HG03432 (cell line): ENCODE data around the gene RXRA.

Experiments
- ATAC-seq: cut with Tn5 transposase; IDR thresholded peaks from one replicate; pipeline ENCODE4 v1.9.1; 2021; ENCODE audit warnings: mild to moderate bottlenecking, moderate library complexity; ENCODE audit not compliant: unreplicated experiment

RXRA gene

GRCh38 chr9:134396258-134396742 is 70.0 kb downstream of the RXRA start:
- peak; percentile 30 for ATAC-seq

DNA sequence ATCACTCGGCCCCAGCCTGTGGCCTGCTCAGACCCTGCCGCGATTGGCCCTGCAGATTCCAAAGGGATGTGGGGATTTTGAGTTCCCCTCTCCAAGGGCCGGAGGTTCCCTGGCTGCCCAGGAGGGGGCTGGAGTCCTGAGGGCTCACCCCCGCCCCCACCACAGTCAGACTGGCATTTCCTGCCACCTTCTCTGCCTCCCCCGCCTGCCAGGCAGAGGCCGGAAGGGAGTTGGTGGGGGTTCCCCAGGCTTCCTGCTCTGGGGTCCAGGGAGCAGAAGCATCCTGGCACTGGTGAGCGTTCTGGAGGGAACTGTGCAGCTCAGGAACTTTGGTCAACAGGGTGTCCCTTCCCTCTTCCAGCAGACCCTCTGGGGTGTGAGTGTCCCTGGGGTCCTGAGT is 70.6 kb downstream of the RXRA start:
- peak; percentile 12 for ATAC-seq

DNA sequence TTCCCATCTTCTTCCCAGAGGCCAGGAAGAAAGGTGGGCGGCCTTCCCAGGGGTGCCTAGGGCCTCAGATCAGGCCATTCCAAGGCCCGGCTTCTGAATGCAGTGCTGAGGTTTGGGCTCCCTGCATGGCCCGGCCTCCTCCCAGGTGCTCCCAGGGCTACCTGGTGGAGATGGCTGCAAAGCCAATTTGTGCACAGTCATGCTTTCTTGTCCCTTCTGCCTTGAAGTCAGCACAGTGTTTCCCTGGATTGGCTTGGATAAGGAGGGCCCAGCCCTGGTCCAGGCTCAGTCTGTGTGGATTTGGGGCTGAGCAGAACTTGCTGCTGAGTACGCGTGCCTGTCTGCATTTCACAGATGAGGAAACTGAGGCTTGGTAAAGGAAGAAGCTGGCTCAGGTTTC is 72.5 kb downstream of the RXRA start:
- no peak for ATAC-seq

DNA sequence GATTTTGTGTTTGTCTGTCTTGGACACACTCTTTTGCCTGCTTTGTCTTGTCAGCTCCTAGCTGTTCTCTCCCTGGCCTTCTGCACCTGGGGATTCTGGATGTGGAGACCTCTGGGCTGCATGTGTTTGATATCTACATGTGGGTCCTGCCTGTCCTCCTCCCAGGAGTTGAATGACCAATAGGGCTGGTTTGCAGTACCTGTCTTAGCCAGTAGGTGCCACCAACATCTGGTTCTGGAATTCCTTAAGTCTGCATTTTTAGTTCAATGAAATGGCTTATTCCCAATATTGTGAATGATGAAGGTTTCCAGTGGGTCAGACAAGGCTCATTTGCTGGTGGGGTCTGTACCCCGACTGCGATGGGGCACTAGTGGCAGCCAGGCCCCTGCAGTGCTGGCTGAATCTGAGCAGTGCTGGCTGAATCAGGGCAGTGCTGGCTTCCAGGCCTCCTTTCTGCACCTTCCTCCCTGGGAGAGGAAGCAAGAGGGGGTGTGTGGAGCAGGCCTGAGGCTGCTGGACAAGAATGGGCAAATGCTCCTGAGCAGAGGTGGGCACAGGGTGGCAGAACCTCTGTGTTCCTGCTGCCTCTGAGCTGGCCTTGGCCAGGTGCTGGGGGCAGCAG is 73.3 kb downstream of the RXRA start:
- no peak for ATAC-seq

GRCh38 chr9:134400283-134400682 is 74.0 kb downstream of the RXRA start:
- no peak for ATAC-seq

GRCh38 chr9:134401391-134401790 is 75.1 kb downstream of the RXRA start:
- no peak for ATAC-seq

GRCh38 chr9:134402182-134402581 is 75.9 kb downstream of the RXRA start:
- ATAC-seq: no peak

DNA sequence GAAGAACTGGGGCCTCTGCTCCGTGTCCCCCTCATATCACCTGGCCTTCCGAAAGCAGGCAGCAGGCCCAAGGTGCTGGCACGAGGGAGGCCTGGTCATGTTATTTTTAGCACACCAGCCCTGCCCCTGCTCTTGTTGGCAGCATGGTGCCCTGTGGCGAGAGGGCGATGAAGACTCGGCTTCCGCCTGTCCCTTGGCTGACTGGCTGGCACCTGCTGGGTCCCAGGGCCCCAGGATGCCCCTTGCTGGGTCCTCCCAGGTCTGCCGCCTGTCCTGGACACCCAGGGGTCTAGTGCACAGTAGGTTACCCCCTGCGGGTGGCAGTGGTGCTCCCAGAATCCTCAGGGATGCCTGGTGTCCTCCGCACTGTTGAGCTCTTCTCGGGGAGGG is 77.0 kb downstream of the RXRA start:
- ATAC-seq: no peak

DNA sequence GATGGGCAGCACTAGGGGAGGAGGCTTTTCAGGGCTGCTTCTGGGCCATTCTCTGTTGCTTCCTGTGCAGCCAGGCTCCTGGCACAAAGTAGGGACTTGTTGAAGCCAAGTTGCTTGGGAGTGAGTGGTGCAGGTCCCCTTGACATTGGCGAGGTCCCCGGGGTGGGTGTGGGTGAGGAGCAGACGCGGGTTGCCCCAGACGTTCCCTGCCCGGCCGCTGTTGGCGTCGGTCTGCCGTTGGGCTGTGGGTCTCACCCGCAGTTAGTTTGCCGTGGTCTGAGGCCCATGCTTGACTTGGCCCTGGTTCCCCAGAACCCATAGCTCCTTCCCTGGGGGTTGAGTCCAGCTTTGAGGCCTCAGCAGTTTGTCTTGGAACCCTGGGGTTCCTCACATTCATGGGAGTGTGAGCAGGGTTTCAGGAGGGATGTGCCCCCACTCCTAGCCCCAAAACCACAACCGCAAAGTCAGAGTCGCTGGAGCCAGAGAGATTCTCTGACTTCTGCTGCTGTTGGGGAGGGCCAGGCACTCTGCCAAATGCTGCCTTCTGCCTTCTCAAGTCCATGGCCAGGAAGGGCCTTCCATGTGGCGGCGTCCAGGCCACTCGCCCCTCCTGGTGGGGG is 77.5 kb downstream of the RXRA start:
- no peak for ATAC-seq

DNA sequence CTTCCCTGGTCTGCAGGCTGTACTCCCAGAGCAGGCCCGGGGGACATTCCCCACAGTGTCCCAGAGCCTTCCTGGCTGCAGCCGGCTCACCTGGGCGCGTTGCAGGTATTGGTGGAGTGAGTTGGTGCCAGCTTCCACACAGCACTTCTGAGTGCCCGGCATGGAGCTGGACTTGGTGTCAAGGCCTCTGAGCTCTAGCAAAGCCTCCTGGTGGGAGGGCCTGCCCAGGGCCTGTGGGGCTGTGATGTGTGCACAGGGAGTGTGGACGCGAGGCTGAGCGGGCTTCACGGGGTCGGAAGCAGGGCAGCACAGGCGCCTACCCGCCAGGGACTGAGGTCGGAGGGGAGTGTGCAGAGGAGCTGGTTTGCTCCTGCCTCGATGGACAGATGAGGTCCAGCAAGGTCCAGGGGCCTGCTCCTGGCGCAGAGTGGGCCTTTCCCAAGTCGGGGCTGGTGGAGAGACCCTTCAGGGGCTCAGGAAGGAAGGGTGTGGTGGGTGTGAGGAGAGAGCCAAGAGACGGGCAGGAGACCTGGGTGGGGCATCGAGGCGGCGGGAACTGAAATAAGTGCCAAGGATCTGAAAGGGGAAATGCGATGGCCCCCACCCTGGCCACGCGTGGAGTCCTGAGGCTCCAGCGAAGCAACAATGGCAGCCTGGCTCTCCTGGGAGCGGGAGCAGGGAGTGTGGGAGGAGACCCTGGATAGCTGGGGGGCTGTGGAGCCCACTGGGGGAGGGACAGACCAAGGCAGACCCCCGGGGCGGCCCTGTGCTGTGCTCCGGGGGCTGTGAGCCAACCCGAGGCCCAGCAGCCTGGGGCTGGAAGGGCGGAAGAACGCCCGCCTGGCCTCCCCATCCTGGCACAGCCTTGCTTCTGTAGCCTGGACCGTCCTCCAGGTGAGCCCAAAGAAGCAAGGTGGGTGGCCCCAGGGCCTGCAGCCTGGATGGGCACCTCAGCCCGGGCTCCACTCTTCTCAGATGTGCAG is 78.4 kb downstream of the RXRA start:
- no peak for ATAC-seq

DNA sequence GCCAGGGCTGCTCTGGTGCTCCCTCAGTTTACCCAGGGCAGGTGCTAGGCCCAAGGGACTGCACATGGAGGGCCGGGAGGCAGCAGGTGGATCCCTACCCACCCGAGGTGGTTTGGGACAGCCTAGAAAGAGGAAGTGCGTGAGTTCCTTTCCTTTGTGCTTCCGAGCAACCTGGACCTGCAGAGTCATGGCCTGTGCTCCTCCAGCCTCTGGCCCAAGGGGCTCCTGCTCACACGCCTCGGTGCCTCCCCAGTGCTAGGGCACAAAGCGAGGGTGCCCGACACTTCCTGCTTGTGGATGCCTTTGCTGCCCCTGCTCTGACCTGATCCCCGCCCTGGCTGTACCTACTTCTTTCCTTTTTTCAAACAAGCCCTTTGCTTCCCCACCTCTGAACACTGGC is 79.3 kb downstream of the RXRA start:
- ATAC-seq: no peak

DNA sequence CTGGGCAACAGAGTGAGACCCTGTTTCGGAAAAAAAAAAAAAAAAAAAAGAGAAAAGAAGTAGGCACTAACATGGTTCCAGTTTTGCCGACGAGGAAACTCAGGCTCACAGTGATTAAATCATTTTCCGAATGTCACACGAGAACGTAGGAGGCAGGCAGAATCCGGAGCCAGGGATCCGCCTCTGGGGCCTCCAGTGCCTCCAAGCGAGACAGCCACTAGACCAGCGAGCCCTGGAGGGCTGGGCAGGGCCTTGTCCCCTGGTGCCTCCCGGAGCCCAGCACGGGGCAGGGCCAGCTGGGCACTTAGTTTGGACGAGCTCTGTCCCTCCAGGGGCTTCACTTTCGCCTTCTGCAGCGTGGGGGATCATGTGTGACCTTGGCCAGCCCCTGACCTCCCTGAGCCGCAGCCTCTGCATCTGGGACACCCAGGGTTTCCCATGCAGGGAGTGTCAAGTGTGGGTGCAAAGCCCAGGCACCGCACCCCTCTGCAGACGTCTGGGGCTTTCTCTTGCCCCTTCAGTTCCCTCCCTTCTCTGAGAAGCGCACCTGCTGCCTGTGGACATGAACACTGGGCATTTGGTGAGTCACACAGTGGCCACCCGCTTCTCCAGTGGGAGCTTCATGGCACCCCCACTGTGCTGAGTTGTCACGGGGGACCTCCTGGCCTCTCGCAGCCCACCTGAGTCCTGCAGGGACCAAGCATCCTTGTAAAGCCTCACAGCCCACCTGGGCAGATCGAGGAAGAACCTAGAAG is 80.3 kb downstream of the RXRA start:
- ATAC-seq: no peak

GRCh38 chr9:134407121-134407779 is 81.0 kb downstream of the RXRA start:
- peak; percentile 67 for ATAC-seq

- no peak for ATAC-seq
Measured at GRCh38 chr9:134408389-134408788, 82.1 kb downstream of the RXRA start.

DNA sequence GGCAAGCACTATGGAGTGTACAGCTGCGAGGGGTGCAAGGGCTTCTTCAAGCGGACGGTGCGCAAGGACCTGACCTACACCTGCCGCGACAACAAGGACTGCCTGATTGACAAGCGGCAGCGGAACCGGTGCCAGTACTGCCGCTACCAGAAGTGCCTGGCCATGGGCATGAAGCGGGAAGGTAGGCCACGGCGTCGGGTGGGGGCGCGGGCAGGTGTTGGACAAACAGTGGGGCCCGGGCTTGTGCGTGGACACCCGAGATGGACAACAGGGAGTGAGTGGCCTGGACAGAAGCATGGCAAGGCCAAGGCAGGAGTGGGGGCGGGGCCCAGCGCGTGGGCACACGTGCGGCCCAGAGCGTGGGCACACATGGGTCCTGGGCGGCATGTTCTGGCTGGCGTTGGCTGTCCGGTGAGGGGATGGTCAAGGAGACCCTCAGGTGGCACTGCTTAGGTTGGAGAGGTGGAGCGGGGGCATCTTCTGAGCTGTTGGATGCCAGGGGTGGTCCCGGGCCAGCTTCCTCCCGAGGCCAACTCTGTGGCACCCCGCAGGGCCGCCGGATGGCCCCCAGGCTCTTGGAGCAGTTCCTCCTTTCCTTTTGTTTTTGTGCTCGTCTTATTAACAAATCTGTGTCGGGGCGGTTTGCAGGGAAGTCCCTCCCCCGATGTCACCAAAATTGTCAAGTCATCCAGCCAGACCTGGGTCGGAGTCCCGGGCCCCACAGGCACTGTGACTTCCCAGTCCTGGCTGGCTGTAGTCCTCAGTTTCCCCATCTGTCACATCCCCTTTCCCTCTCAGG is 82.9 kb downstream of the RXRA start:
- no peak for ATAC-seq

GRCh38 chr9:134410071-134410834 is 84.0 kb downstream of the RXRA start:
- no peak for ATAC-seq

DNA sequence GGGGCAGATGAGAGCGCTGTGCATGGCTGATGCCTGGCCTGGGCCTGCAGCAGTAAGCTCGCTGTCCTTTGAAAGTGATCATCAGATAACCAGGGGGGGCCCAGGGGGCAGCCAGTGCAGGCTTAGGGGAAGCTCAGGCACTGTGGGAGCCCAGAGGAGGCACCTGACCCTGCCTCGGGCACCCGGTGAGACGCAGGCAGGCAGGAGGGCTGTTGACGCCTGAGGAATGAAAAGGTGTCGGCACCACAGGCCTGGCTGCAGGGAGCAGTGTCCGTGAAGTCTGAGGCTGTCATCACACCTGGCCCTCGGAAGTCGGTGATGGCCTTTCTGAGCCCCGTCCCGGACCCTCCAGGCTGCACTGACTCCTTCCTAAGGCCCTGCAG is 84.6 kb downstream of the RXRA start:
- ATAC-seq: no peak

DNA sequence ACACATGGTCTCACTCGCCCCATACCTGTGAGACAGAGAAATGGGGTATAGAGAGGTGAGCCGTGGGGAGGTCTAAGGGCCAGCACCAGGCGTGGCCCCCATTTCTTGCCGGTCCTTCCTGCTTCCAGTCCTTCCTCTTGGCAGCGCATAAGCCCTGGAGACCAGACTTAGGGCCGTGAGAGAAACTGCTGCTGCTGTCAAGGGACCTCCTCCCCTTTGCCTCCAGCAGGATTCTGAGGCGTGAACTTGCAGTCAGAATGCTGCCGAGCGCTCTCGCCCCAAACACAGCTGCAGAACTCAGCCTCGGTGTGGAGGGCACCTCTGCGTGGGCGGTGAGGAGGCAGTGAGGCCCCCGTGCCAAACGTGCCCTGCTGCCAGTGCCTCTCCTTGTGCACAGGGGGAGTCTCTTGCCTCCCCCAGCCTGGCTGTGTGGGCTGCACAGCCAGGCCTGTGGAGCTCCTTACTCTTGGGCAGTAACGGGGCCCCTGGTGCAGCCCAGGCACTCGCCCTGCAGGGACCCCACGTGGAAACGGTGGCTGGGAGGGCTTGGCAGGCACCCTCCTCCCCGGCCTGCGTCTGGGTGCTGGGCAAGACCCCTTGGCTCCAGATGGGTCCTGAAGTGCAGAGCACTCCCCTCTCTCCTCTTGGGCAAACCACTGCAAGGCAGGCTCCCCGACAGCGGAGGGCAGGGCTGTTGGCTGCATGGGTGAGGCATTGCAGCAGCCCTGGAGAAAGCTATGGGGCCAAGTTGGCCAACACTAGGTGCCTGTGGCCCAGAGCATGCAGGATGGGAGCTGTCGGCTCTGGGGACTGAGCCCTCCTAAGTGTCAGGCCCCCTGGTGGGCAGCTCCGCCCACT is 85.4 kb downstream of the RXRA start:
- no peak for ATAC-seq
